NOMO-1 treated with DMSO at 0.1 percent for 48 hours (cell line): Measurements from ENCODE around the gene MRPS6.

Experiments
- DNase-seq: peaks from one replicate; lab custom pipeline; 2025; ENCODE audit not compliant: unreplicated experiment; lab: John Stamatoyannopoulos, UW

MRPS6 gene

GRCh38 chr21:34100337-34100736, 27.0 kb downstream of the MRPS6 start:
- DNase-seq: no peak

GRCh38 chr21:34100790-34101189, 27.4 kb downstream of the MRPS6 start:
- no peak for DNase-seq

GRCh38 chr21:34105947-34106541, 32.7 kb downstream of the MRPS6 start:
- DNase-seq: no peak

- no peak for DNase-seq
These were observed 34.2 kb downstream of the MRPS6 start for GRCh38 chr21:34107606-34108005.

- no peak for DNase-seq
These were observed 35.7 kb downstream of the MRPS6 start for GRCh38 chr21:34109075-34109474.

GRCh38 chr21:34110594-34111202, 37.3 kb downstream of the MRPS6 start:
- DNase-seq: no peak

- DNase-seq: no peak
These were observed 39.1 kb downstream of the MRPS6 start for GRCh38 chr21:34112316-34113033.

GRCh38 chr21:34113842-34114241, 40.5 kb downstream of the MRPS6 start:
- DNase-seq: no peak

GRCh38 chr21:34115160-34115559, 41.8 kb downstream of the MRPS6 start:
- no peak for DNase-seq

- DNase-seq: no peak
These were observed 43.2 kb downstream of the MRPS6 start for GRCh38 chr21:34116569-34116968.

- no peak for DNase-seq
These were observed 47.5 kb downstream of the MRPS6 start for GRCh38 chr21:34120867-34121266.

- DNase-seq: no peak
These were observed 48.7 kb downstream of the MRPS6 start for GRCh38 chr21:34122047-34122446.

- no peak for DNase-seq
These were observed 50.2 kb downstream of the MRPS6 start for GRCh38 chr21:34123609-34124008.

- no peak for DNase-seq
These were observed 52.9 kb downstream of the MRPS6 start for GRCh38 chr21:34126269-34126668.

- no peak for DNase-seq
These were observed 53.3 kb downstream of the MRPS6 start for GRCh38 chr21:34126691-34127090.

- DNase-seq: no peak
These were observed 54.7 kb downstream of the MRPS6 start for GRCh38 chr21:34128124-34128523.

GRCh38 chr21:34128674-34129038, 55.3 kb downstream of the MRPS6 start:
- no peak for DNase-seq

- no peak for DNase-seq
These were observed 55.9 kb downstream of the MRPS6 start for GRCh38 chr21:34129039-34129891.

- no peak for DNase-seq
These were observed 56.7 kb downstream of the MRPS6 start for GRCh38 chr21:34129901-34130715.

- no peak for DNase-seq
These were observed 57.3 kb downstream of the MRPS6 start for GRCh38 chr21:34130716-34130985.

- DNase-seq: no peak
These were observed 58.2 kb downstream of the MRPS6 start for GRCh38 chr21:34131586-34131985.
